K562 (cell line): ENCODE results near the gene GRIA1.

Source experiments
- CBX5 ChIP-seq: IDR thresholded peaks from 2 replicates; pipeline ENCODE4 v1.6.1; 2014; ENCODE audit warnings: low read depth, borderline replicate concordance
- EP400 ChIP-seq: fragments of 450-650 bp; IDR thresholded peaks from 2 replicates; pipeline ENCODE4 v1.6.1; 2017; ENCODE audit warnings: antibody characterized with exemption, mild to moderate bottlenecking, moderate library complexity
- PCBP1 ChIP-seq: fragments of 200-400 bp; formaldehyde crosslinking; IDR thresholded peaks from 2 replicates; pipeline ENCODE4 v1.6.1; 2018; ENCODE audit warnings: mild to moderate bottlenecking, low read depth, low read length; ENCODE audit not compliant: poor library complexity, severe bottlenecking
- POLR2A ChIP-seq: fragments of 450-650 bp; conservative IDR thresholded peaks from 2 replicates; pipeline ENCODE4 v1.6.1; 2016
- SP2 ChIP-seq: IDR thresholded peaks from 2 replicates; pipeline ENCODE4 v1.6.1; 2011; ENCODE audit warnings: mild to moderate bottlenecking, low read depth, low read length, moderate library complexity; ENCODE audit not compliant: poor library complexity, severe bottlenecking; ENCODE audit errors: extremely low read depth
- TF ChIP-seq, protein P1 (sequence below): sonication (generic); formaldehyde crosslinking; IDR thresholded peaks from 2 replicates; pipeline ENCODE4 v1.8.0; 2022; ENCODE audit warnings: mild to moderate bottlenecking, missing genetic modification reagents

- TF ChIP-seq PCBP1 (no peak), EP400 (no peak), CBX5 (no peak), POLR2A (no peak), SP2 (no peak)
- TF ChIP-seq, protein P1, sequence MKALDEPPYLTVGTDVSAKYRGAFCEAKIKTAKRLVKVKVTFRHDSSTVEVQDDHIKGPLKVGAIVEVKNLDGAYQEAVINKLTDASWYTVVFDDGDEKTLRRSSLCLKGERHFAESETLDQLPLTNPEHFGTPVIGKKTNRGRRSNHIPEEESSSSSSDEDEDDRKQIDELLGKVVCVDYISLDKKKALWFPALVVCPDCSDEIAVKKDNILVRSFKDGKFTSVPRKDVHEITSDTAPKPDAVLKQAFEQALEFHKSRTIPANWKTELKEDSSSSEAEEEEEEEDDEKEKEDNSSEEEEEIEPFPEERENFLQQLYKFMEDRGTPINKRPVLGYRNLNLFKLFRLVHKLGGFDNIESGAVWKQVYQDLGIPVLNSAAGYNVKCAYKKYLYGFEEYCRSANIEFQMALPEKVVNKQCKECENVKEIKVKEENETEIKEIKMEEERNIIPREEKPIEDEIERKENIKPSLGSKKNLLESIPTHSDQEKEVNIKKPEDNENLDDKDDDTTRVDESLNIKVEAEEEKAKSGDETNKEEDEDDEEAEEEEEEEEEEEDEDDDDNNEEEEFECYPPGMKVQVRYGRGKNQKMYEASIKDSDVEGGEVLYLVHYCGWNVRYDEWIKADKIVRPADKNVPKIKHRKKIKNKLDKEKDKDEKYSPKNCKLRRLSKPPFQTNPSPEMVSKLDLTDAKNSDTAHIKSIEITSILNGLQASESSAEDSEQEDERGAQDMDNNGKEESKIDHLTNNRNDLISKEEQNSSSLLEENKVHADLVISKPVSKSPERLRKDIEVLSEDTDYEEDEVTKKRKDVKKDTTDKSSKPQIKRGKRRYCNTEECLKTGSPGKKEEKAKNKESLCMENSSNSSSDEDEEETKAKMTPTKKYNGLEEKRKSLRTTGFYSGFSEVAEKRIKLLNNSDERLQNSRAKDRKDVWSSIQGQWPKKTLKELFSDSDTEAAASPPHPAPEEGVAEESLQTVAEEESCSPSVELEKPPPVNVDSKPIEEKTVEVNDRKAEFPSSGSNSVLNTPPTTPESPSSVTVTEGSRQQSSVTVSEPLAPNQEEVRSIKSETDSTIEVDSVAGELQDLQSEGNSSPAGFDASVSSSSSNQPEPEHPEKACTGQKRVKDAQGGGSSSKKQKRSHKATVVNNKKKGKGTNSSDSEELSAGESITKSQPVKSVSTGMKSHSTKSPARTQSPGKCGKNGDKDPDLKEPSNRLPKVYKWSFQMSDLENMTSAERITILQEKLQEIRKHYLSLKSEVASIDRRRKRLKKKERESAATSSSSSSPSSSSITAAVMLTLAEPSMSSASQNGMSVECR (CRISPR knock-in tag) = no peak
Measured at GRCh38 chr5:153445875-153446579, 44.4 kb upstream of the GRIA1 start.
